ENCODE results near the gene ERCC4.

The ERCC4 gene

DNA sequence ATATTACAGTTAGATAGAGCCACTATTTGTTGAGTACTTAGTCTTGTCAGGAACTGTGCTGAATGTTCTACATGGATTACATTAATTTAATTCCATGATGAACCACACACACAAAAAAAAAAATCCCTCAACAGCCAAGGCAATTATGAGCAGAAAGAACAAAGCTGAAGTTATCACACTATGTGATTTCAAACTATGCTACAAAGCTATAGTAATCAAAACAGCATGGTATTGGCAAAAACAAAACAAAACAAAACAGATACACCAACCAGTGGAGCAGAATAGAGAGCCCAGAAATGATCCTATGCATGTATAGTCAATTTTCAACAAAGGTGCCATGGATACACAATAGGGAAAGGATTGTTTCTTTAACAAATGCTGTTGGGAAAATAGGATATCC lies 8.1 kb upstream of the ERCC4 start:
- DNase-seq: no peak

DNA sequence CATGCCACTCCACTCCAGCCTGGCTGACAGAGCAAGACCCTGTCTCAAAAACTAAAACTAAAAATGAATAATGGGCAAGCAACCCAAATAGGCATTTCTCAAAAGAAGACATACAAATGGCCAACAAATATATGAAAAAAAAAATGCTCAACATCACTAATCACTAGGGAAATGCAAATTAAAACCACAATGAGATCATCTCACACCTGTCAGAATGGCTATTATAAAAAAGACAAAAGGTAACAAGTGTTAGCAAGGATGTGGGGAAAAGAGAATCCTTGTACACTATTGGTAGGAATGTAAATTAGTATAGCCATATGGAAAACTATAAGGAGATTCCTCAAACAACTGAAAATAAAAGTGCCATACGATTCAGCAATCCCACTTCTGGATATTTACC lies 7.1 kb upstream of the ERCC4 start:
- no peak for DNase-seq

DNA sequence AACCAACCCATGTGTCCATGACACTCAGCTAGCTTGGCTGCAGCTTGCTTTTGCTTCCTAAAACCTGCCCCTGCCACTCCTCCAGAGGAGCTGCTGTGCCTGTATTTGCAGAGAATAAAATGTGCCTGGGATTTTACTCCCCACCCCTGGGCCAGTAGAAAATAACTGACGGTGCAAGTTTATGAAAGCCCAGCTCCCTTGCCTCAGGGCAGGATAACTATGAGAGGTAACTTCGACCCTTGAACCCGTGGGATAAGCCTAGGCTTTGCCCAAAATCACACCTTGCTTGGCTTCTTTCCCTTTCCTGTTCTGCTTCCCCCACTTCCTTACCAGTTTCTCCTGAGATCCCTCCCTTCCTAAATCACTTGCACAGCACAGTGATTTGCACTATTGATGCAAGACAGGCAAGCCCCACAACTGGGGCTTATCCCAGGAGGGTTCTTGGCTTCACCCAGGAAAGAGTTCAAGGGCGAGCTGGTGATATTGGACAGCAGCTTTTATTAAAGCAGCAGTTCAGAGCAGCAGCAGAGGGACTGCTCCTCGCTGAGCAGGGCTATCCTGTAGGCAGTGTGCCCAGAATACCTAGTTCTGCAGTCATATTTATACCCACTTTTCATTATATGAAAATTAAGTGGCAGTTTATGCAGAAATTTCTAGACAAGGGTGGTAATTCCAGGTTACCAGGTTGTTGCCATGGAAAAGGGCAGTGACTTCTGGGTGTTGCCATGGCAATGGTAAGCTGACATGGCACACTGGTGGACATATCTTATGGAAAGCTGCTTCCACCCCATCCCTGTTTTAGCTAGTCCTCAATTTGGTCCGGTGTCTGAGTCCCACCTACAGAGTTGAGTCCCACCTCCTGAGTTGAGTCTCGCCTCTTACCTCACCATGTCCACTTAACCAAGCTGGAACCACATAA lies 6.3 kb upstream of the ERCC4 start:
- no peak for DNase-seq

DNA sequence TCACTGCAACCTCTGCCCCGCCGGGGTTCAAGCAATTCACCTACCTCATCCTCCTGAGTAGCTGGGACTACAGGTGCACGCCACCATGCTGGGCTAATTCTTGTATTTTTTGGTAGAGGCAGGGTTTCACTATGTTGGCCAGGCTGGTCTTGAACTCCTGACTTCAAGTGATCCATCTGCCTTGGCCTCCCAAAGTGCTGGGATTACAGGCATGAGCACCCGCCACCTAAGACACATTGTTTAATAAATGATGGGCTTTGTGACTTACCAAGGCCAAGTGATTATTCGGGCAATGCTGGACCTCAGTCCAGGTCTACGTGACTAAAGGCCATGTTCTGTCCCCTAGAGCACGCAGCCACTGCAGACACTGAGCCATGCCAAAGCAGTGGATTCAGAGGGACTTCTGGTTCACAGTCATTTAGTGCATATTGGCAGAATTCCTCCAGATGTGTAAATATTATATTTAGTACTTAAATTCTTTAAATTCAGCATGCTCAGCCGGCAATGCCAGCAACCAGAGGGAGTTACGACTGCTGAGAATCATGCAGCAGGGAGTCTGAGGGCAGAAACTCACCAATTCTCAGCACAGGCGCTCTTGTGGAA lies 4.8 kb upstream of the ERCC4 start:
- DNase-seq: no peak

DNA sequence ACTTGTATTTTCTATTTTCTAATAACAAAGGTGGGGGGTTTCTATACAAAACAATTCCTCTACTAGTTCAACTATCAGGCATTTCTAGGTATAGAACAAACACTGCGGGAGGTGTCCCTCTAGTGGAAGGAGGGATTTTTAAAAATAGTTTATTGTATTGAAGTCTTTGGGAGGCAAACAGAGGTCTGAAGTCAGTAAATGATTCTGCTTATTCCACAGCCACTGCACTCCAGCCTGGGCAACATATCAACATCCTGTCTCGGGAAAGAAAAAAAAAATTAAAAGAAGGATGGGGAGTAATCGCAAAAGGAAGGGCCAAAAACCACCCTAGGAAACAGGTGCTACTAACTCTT lies 648 bp upstream of the ERCC4 start:
- DNase-seq: peak; percentile 88

DNA sequence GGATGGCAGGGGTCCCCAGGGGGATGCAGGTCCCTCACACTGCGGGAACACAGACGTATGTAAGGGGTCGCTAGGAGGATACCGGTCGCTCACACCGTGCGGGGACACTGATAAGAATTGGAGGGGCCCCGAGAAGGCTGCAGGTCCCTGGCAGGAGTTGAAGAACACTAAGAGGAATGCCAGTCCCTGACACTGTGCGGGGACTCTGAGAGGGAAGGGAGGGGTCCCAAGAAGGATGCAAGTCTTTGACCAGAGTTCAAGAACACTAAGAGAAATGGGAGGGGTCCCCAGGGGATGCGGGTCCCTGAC lies 510 bp downstream of the ERCC4 start:
- no peak for DNase-seq

DNA sequence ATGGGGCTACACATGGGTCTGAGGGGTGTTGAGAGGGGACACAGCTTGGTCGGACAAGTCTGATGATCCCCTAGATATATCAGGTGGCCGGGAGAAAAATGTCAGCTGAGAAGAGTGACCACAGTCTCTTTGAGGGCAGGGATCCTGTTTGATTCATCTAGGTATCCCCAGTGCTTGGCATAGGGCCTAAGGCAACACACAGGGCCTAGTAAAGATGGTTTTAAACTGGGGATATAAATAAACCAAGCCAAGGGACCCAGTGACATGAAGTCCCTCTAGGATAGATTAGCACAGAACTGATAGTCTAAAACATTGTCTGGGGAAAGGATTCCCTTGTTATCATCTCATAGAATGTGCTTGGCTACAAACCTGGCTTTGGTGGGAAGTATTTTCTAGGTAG lies 1.4 kb downstream of the ERCC4 start:
- no peak for DNase-seq

DNA sequence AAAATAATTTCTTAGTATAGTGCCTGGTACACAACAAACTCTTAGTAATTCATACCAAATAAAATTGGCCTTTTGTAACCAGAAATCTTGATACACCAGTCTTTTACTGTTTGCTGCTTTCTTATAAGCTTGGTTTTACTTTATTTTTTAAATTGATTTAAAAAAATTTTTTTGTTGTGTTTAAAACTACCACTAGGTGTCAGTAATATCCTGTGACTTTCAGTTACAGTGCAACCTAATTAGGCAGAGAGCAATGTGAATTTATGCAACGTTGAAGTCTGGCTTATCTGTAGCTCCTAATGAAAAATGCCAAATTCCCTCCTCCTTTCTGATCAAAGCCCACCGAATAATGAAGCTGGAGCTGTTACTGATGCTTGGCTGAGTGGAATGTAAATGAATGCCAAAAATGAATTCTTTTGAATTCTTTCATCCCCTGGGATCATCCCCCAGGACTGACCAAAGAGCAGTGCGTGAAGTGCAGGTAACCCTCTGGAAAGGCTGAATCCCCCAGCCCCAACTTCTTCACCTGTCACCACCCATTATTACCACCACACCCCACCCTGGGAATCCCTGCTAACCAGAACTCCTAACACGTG lies 3.8 kb downstream of the ERCC4 start:
- DNase-seq: peak; percentile 75

DNA sequence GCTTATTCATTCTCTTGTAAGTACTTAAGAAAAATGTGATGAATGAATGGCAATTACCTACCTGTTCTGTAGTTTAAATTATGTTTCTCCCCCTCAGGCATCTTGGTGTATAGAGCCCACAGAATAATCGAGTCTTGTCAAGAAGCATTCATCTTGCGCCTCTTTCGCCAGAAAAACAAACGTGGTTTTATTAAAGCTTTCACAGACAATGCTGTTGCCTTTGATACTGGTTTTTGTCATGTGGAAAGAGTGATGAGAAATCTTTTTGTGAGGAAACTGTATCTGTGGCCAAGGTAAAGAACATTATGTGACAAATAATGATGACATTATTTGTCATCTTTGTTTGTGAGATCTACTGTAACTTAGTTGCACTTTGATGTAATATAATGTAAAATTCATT lies 6.5 kb downstream of the ERCC4 start:
- DNase-seq: no peak

DNA sequence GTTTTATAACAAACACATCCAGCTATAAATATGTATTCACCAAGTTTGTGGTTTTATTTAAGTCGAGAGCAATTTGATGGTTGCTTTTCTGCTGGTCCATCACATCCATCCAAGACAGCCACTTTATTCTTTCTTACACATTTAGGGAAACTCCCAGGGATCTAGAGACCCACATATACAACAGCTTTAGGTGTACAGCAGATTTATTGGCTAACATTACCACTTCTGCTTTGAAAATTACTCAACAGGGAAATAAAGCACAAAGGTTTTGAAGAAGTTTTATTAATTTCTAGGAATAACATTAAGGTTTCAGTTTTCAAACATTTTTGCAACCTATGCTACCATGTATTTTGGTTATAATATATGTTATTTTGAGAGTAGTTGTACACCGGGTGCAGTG lies 6.9 kb downstream of the ERCC4 start:
- DNase-seq: no peak

DNA sequence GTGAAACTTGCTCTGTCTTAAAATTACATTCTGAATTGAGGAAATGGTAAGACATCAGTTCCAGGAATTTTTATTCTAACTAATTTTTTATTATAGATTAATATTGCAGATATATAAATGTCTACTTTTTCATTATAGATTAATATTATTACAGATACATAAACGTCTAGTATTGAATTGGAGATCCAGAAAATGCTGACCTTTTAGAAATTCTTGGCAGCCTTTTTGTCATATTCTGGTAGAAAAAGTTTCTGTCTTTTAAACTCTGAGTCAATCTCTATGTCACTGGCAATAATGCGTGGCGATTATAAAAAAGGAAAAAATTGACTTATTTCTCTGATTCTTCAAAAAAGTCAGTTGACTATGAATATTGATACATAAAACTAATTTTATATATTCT lies 8.7 kb downstream of the ERCC4 start:
- no peak for DNase-seq

DNA sequence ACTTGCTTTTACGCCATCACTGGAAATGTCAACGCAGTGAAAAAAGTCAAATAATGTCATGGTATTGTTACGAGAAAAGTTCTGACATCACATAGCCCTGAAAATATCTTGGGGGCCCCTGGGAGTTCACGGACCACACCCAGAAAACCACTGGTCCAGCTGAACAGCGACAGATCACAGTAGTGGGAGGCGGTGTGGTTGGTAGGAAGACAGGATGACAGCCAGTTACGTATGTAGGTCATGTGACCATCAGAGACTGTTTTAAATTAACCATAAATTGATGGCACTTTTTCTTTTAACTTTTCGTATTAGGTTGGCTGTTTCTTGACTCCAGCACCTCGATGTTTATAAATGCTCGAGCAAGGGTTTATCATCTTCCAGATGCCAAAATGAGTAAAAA lies 11.9 kb downstream of the ERCC4 start:
- DNase-seq: no peak

DNA sequence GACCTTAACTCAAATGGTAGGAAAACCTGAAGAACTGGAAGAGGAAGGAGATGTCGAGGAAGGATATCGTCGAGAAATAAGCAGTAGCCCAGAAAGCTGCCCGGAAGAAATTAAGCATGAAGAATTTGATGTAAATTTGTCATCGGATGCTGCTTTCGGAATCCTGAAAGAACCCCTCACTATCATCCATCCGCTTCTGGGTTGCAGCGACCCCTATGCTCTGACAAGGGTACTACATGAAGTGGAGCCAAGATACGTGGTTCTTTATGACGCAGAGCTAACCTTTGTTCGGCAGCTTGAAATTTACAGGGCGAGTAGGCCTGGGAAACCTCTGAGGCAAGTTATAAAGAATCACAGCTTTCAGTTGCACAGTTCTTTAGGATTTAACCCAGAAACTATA lies 15.5 kb downstream of the ERCC4 start:
- no peak for DNase-seq

DNA sequence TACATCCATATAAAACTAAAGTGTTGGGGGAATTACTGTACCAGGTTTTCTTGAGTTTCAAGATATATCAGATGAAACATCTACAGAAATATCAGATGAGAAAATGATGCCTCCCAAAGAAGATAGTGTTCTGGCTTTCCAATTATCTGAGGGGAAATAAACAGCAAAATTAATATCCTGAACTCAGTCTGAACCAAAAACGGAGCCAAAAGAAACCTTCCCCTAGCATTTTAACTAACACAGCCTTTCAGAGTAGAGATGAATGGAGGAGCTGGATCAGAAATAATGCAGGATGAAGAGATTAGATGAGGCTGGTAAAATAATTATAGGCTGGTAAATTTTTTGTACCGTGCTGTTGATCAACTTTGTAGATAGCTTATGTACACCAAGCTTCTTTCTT lies 16.2 kb downstream of the ERCC4 start:
- DNase-seq: no peak

DNA sequence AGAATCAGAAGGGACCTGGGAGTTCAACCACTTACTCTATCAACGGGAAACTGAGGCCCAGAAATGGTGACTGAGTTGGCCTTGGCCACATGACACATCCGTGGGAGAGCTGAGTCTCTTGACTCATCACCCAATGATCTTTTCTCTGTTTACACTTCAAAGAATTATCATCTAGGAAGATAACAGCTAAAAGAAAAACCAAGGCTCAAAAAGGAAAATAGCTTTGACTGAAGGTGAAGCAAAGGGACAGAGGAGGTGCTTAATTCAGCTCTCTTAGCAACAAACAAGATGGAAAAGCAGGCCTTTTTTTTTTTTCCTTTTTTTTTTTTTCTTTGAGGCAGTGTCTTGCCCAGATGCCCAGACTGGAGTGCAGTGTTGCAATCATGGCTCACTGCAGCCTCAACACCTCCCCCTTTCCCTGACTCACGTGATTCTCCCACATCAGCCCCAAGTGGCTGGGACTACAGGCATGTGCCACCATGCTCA lies 16.7 kb downstream of the ERCC4 start:
- peak; percentile 12 for DNase-seq

DNA sequence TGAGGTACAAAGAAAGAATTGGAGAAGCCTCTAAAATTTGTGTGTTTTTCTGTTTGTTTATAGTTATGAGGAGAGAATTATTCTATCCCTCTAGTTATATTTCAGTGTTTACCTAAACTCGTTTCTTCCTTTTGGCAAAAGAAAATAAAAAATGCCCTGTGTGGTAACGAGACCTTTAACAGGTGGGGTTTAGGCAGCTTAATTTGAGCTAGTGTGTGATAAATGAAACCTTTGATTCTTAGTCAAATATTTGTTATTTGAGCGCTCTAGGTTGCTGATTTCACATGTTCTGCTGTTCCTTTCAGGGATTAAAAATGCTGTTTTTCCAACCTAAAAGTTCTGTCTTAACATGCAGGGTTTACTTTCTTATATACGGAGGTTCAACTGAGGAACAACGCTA lies 17.5 kb downstream of the ERCC4 start:
- DNase-seq: no peak

DNA sequence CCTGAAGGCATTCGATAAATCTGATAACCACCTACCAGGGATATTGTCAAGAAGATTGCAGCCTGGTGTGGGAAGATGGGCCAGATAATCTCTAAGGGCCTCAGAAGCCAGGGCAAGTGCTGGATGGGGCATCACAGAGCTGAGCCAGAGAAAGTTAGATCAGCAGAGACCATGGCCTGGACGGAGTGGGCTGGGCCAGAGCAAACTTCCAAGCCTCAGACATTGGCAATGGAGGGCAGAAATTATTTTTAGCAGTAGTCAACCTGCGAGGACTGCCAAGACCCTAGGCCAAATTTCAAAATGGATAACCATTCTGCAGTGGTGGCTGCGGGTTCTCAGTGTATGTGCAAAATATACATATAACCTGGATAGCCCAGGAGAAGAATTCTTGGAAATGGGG lies 18.5 kb downstream of the ERCC4 start:
- no peak for DNase-seq

DNA sequence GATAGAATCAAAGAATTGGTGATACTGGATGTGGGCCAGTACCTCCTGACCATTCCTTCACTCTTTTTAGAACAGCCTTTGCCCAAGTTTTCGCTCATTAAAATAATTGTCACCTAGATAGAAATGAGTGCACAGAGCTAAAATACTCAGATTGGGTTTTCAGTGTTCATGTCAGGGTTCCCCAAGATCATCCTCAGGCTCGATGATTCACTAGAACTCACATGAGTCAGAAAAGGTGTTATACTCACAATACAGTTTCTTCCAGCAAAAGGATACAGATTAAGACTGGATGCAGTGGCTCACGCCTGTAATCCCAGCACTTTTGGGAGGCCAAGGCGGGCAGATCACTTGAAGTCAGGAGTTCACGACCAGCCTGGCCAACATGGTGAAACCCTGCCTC lies 19.9 kb downstream of the ERCC4 start:
- DNase-seq: no peak

DNA sequence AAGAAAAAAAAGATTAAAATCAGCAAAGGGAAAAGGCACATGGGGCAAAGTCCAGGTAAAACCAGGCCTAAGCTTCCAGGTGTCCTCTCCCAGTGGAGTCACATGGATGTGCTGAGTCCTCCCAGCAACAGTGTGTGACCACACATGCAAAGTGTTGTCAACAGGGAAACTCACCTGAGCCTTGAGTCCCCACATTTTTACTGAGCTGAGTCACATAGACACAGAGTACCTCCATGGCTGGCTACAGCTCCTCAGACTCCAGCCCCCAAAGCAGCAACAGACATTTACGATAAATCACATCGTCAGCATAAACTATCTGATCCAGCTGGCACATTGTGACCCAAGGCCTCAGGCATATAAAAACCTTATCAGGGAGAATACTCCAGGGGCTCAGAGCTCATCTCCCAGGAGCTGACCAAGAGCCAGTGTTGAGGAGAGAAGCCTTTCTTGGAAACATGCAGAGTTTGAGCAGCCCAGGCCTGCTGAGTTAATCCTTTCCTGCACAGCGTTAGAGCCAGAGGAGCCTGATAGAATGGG lies 20.5 kb downstream of the ERCC4 start:
- DNase-seq: no peak

DNA sequence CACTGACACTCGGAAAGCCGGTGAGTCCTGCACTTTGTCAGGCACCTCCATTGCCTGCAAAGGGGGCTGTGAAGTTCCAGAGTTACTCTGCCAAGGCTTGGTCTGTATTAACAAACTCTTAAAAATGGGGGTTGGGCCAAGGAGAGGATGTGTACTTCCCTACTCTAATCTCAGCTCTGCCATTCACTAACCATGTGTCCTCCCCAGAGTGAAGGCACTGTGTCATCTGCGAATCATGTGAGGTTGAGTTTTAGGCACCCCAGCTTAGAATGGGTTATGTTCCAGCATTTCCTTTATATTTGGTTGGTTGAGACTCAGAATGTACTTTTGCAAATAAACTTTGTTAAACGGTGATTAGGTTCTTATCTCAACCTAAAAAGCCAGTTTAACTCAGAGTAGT lies 24.9 kb downstream of the ERCC4 start:
- no peak for DNase-seq

DNA sequence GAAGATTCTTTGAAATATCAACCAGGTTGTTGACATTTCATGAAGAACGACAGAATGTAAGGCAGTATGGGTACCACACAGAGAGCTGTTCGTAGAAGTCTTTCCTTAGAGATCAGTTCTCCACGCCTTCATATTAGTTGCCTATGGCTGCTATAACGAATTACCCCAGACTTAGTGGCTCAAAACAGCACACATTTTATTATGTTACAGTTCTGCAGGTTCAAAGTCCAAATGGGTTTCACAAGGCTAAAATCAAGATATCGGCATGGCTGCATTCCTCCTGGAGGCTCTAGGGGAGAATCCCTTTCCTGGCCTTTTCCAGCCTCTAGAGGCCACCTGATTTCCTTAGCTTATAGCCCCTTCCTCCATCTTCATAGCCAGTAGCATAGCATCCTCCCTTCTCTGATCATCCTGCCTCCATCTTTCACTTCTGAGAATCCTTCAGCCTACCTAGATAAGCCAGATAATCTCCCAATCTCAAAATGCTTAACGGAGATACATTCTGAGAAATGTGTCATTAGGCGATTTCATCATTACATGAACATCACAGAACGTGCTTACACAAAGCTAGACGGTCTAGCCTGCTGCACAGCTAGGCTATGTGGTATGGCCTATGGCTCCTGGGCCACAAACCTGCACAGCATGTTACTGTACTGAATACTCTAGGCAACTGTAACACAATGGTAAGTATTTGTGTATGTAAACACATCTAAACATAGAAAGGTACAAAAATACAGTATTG lies 26.0 kb downstream of the ERCC4 start:
- DNase-seq: no peak

DNA sequence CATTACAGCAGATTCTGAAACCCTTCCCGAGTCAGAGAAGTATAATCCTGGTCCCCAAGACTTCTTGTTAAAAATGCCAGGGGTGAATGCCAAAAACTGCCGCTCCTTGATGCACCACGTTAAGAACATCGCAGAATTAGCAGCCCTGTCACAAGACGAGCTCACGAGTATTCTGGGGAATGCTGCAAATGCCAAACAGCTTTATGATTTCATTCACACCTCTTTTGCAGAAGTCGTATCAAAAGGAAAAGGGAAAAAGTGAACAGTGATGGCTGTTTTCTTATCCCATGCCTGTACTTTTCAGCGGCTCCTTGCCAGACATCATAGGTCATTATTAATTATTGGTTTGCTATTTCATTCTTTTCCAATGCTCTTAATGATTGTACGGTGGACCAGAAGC lies 28.1 kb downstream of the ERCC4 start:
- DNase-seq: no peak

DNA sequence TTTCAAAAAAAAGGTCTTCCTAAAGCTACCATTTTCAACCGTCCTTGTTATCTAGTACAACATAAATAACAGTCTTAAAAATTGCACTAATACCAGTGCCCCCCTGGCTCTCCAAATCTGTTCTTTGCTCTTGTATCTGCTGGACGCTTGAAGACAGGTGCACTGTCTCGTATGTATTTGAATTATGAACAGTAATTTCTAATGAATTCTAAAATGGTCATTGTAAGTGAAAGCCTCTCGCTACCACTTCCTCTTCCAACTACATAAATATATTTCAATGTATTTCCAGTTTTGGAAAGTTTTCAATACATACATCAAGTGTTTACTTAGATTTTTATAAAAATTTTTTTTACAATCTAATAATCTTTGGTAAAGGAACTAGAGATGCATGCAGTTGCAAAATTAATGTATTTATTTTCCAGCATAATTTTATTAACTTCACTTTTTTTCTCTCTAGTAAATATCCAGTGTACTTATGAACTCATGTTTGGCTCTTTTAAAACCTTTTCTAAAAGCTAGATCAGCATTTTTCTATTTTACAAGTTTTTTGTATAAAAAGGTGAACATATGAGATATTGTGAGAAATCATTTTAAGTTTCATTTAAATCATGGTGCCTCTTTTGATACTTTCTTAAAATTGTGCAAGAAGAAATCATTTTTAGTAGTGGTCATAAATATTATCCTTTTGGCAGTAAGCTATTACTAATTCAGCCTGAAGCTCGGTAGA lies 31.0 kb downstream of the ERCC4 start:
- DNase-seq: no peak

All from OCI-M1 (cell line).